HG03196 (cell line): ENCODE data around the gene DNM2.

Experiments
- ATAC-seq: cut with Tn5 transposase; IDR thresholded peaks from one replicate; pipeline ENCODE4 v1.9.1; 2021; ENCODE audit not compliant: unreplicated experiment

The DNM2 gene

GRCh38 chr19:10690341-10690781 is 27.5 kb upstream of the DNM2 start:
- no peak for ATAC-seq

GRCh38 chr19:10691178-10691881 is 26.5 kb upstream of the DNM2 start:
- no peak for ATAC-seq

- no peak for ATAC-seq
These were observed 26.0 kb upstream of the DNM2 start for GRCh38 chr19:10691883-10692282.

- no peak for ATAC-seq
These were observed 25.1 kb upstream of the DNM2 start for GRCh38 chr19:10692673-10693264.

GRCh38 chr19:10694706-10695307 is 23.1 kb upstream of the DNM2 start:
- ATAC-seq = no peak

- ATAC-seq = no peak
These were observed 22.2 kb upstream of the DNM2 start for GRCh38 chr19:10695401-10696398.

- no peak for ATAC-seq
These were observed 18.1 kb upstream of the DNM2 start for GRCh38 chr19:10699650-10700335.

- peak; percentile 27 for ATAC-seq
These were observed 15.8 kb upstream of the DNM2 start for GRCh38 chr19:10701955-10702525.

GRCh38 chr19:10706990-10707389 is 10.9 kb upstream of the DNM2 start:
- ATAC-seq = no peak

GRCh38 chr19:10707440-10707839 is 10.4 kb upstream of the DNM2 start:
- ATAC-seq = no peak

GRCh38 chr19:10708291-10708690 is 9.6 kb upstream of the DNM2 start:
- no peak for ATAC-seq

GRCh38 chr19:10712045-10712444 is 5.8 kb upstream of the DNM2 start:
- no peak for ATAC-seq

- no peak for ATAC-seq
These were observed 5.1 kb upstream of the DNM2 start for GRCh38 chr19:10712754-10713153.

GRCh38 chr19:10713317-10713716 is 4.6 kb upstream of the DNM2 start:
- no peak for ATAC-seq

- no peak for ATAC-seq
These were observed 874 bp upstream of the DNM2 start for GRCh38 chr19:10717054-10717355.

GRCh38 chr19:10718205-10719196 is 622 bp downstream of the DNM2 start:
- ATAC-seq = peak; percentile 12

GRCh38 chr19:10719466-10719961 is 1.6 kb downstream of the DNM2 start:
- no peak for ATAC-seq

- no peak for ATAC-seq
These were observed 2.8 kb downstream of the DNM2 start for GRCh38 chr19:10720607-10721125.

- no peak for ATAC-seq
These were observed 5.7 kb downstream of the DNM2 start for GRCh38 chr19:10723591-10723990.
